NCI-H526 treated with DMSO at 0.1 percent for 48 hours (cell line): ENCODE measurements around the gene BBS9.
"Not testable (repeated sequence)": the region's sequence is repeated elsewhere in the genome, so short reads cannot be mapped to it uniquely, and the experiment has no call there.

Experiments used
- DNase-seq: peaks from one replicate; lab custom pipeline; 2025; lab: John Stamatoyannopoulos, UW

Gene BBS9

DNA sequence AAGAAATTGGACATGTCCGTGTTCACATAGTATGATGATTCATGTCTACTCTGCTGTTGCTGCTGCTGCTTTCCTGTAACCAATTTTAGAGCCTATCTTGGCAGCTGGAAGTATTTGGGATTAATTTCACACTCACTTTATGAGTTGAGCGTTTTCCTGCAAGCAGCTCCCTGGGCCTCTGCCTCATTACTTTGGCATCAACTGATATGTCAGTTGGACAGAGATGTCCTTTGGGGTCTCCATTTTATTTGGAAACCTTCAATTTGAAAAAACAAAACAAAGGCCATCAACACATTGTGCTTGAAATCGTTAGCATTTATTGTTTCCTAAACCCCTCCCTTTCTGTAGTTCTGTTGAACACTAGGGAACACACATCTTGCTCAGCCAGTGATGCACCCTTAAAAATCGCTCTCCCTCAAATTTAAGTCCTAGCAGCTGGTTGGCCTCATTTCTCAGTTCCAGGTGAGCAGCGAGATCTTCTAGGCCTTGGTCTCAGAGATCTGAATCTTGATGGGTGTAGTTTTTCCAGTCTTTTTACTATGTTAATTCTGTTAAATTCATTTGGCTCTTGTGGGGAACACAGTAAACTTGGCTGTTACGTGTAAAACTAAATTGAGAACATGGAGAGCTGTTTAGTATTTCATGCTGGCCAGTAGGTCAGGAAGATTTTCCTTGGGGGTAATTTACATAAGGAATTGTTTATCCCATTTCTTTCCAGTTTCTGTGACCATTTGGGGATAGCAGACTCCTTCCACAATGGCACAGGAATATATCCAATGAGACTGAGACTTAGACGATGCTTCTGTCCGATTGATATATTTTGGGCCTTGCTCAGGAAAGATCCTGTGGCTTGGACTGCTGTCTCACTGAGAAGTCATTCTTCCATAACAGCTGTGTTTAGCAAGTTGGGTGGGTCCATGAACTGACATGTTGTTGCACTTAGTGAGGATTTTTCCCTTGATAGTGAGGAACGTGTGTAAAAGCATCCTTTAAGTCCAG lies 371.6 kb downstream of the BBS9 start:
- DNase-seq: no peak

DNA sequence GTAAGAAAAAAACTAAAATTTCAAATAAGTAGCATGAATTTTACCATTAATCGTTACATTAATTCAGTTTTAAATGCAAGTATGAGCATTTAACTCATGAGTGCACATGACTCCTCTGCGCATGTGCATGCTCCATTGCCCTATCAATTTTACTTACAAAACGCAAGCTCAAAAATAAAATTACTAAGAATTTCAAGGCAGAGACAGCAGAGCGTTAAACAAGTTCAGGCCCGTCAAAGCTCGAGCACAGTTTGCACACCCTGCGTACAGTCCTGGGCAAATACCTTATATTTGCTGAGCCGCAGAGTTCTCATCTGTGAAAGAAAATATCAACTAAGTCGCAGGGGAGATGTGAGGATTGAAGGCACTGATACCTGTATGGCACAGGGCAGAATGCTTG lies 373.6 kb downstream of the BBS9 start:
- DNase-seq: no peak

- DNase-seq: no peak
Observed at GRCh38 chr7:33503736-33504135, 374.4 kb downstream of the BBS9 start.

DNA sequence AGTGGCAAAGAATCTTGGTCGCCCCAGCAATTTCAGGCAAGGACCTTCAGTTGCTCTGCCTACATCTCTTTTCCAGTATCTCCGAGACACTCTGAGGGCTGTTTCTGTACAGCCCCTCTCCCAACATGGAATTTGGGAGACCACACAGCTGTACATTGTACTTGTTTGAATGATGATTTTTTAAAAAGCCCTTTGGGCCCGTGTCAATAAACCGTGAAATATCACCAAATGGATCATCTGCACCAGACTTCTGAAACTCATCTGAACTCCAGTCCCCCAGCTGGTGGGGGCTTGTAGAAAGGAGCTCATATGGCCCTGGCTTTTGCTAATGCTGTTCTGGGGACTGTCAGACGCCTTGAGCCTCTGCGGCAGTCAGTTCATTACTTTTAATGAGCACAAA lies 374.9 kb downstream of the BBS9 start:
- no peak for DNase-seq

DNA sequence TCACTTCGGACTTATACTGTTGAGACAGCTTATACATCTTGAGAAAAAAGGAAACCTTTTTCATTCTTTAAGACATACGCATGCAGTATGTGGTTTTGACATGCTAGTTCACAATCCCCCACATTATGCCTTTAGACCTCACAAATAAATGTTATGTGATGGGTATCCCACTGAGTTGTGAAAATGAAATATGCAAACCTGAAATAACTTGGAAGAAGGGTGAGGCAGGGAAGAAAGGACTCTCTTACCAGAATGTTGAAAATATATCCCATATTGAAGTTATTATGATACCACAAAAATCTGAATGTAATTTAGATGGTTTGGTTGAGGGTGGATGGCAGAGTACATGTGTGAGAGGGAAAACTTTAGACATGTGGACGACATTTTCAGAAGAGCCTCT lies 379.8 kb downstream of the BBS9 start:
- DNase-seq: no peak

DNA sequence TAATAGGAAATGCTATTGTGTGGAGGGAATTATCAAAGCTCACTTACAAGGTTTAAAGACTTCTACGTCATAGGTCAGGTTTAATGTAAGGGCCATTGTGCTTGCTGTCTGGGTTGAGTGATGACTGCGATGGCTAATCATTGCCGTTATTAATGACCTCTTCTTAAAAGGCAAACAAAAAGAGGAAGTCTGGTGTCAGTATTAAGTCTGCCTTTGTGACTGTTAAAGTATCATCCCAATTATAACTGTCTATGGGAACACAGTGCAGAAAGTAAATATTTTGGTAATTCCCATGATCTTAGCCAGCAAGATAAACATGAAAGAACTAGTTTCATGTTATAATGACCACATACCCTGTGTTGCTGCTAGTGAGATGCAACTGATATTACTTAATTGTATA lies 382.4 kb downstream of the BBS9 start:
- no peak for DNase-seq

GRCh38 chr7:33516568-33516967 lies 387.2 kb downstream of the BBS9 start:
- no peak for DNase-seq

GRCh38 chr7:33517191-33517590 lies 387.8 kb downstream of the BBS9 start:
- DNase-seq: no peak

DNA sequence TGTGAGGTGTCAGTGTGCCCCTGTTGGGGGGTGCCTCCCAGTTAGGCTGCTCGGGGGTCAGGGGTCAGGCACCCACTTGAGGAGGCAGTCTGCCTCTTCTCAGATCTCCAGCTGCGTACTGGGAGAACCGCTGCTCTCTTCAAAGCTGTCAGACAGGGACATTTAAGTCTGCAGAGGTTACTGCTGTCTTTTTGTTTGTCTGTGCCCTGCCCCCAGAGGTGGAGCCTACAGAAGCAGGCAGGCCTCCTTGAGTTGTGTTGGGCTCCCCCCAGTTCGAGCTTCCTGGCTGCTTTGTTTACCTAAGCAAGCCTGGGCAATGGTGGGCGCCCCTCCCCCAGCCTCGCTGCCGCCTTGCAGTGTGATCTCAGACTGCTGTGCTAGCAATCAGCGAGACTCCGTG lies 397.6 kb downstream of the BBS9 start:
- DNase-seq: peak; percentile 20

- DNase-seq: not testable (repeated sequence)
Observed at GRCh38 chr7:33527613-33528012, 398.2 kb downstream of the BBS9 start.

- DNase-seq: no peak
Observed at GRCh38 chr7:33529070-33529469, 399.7 kb downstream of the BBS9 start.

DNA sequence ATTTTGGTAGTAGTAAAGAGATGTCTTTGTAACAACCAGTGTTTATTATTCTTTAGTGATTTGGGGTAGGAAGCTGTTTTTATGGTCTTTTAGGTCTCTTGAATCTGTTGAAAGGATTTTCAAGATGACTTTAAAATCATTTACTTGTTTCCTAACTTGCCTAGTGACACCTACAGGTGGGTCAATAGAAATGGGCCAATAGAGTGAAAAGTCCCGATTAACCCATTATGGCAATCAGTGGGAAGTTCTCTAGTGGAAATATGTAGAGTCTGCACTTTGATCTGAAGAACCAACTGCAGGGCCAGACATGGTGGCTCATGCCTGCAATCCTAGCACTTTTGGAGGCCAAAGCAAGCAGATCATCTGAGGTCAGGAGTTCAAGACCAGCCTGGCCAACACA lies 401.3 kb downstream of the BBS9 start:
- no peak for DNase-seq

DNA sequence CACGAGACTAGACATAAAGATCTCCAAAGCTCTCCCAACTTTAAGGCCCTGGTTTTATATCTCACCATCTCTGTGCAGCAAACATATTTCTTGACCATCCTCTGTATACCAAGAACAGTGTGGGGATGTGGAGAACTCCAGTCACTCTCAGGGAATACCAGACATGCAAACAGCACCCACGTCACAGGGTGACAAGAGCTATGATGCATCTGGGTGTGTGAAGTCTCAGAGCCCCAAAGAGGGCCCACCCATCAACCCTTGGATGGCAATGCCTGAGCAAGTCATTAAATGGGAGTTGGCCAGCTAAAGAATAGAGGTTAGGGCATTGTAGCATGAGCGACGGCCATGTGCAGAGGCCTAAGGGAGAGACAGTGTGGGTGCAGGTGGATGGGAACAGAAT lies 402.5 kb downstream of the BBS9 start:
- no peak for DNase-seq

GRCh38 chr7:33534833-33535232 lies 405.5 kb downstream of the BBS9 start:
- DNase-seq: no peak

DNA sequence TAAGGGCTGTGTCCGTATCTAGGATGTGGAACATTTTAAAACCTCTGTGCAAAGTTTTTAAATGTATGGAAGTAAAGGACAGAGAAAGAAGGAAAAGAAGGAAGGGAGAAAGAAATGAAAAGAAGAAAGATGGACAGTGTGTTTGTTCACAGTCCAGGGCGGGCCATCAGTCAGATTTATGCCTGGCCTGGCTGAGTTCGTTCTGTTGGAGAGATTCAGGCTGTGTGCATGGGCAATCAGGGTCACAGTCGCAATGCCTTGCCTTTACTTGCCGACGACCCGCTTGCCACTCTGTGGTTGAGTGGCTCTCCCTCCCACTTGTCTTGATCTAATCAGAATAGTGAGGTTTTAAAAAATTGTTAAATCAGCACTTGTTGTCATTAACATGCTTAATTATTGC lies 406.6 kb downstream of the BBS9 start:
- DNase-seq: no peak

DNA sequence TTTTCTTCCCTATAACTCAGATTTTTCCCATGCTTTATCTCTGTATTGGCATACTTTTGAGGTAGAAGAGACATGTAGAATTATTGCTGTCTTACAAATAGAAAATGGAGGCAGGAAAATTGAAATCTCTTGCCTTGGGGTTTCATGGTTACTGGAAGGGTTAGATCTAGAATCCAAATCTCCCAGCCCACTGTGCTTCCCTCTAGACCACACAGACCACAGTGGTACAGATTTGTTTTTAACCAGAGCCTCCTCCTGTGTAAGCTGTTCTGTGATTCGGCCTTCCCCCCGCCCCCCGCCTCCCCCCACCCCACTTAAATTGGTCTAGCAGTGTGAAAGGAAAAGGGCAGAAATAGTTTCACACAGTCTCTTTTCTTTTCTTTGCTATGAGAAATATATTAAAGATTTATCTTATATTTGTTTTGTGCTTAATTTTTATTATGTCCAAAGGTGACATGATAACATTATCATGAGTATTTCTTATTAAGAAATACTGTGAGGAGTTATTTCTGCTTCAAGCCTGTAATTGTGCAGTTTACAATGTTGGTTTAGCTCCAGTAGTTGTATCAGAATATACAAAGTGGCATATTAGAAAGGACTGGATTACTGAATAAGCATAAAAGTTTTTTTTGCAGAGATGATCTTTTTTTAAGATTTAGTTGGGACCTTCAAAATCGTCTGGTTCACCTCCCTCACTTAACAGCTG lies 407.2 kb downstream of the BBS9 start:
- no peak for DNase-seq

DNA sequence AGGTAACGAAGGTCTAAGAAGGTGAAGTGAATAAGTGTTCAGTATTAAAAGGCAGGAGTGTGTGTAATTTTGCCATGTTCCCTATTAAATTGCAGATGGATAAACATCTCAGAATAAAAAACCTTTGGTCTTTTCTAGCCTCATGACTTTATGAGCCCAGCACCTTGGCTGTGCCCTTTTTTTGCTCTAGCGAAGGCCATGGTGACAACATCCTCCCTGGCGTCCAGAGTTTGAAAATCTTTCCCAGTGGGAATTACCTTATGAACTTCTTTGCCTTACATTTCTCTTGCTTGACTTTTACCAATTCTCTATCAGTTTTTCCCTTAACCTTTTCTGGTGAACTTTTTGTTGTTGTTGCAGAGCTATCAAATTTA lies 407.7 kb downstream of the BBS9 start:
- no peak for DNase-seq

GRCh38 chr7:33539198-33539597 lies 409.8 kb downstream of the BBS9 start:
- no peak for DNase-seq

GRCh38 chr7:33539659-33540400 lies 410.5 kb downstream of the BBS9 start:
- DNase-seq: no peak

DNA sequence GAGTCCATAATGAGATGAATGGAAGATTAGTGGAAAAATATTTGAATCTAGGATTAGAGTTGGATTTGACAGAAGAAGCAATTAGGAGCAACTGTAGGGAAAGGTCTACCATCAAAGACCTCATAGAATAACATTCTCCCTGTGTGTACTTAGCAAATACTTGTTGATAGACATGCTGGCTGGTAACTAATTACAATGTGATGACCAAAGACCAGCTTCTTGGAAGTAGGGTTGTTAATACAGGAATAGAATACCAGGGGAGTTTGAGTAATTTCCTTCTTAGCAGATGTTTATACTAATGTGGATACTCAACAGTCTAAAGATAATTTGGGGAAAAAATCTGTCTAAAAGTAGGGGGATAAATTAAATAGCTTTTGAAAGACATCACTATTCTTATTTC lies 418.5 kb downstream of the BBS9 start:
- DNase-seq: no peak

DNA sequence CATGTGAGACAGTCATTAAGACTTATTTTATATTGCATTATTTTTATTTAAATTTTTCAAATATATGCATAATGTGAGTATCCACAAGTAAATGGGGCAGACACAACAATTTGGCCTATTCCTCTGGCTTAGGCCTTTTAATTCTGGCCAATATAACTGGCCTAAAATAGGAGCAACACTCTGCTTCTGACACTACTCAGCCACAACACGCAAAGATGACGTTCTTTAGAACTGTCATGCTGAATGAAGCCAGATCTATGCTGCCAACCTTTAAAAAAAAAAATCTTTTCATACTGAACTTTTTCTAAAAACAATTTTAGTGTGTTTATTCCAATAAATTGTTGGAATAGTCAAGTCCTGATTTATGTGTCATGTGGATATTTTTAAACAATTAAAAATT lies 421.0 kb downstream of the BBS9 start:
- no peak for DNase-seq

DNA sequence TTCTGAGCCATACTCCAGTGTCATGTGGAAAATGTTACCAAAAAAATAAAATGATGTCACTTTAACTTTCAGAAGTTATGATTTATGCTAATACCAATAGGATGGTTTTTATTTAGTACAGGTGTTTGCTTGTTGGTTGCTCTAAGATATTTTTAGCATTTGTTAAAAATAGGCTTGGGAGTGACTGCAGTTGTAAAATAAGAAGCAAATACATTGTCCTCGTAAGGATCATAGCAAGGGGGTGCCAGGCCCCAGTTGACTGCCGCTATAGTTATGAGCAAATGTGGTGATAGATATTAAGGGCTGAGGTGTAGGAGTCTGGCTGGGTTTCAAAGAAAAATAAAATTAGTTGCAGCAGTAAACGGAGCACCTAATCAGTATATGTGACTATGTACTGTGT lies 421.6 kb downstream of the BBS9 start:
- no peak for DNase-seq

DNA sequence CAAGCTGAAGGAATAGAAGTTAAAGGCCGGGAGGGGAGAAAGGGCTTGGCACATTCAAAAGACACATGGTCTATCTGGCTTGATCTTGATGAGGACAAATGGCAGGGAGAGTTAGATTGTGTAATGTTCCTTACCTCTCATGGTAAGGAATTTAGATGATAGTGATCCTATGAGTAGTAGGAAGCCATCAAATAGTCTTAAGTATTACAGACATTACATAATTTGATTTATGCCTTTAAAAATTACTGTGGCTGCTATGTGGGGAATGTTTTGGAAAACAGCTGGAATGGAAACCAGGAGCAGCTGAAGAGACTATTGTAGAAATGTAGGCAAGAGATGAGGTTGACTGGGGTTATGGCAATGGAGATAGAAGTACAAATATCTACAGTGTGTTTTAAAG lies 424.7 kb downstream of the BBS9 start:
- DNase-seq: no peak
